HCT116 (cell line): ENCODE results near the gene CSTA.

Source experiments
- CTCF ChIP-seq, 3 experiments: fragments of 200-600 bp in 1 of 3; sonication (generic) in 1 of 3; IDR thresholded peaks in 2 of 3; conservative IDR thresholded peaks in 1 of 3; 2 replicates each; pipeline ENCODE4 v1.5.1; 2012 to 2017; ENCODE audit warnings: low read depth in 2 of 3, low read length in 2 of 3, antibody characterized with exemption in 1 of 3, borderline replicate concordance in 1 of 3, control low read depth in 1 of 3, mild to moderate bottlenecking in 1 of 3, mixed read lengths in 1 of 3, mixed run types in 1 of 3, moderate library complexity in 1 of 3; ENCODE audit not compliant: insufficient read depth in 1 of 3
- EZH2 ChIP-seq: fragments of 200-600 bp; sonication (generic); IDR thresholded peaks from 2 replicates; pipeline ENCODE4 v1.6.1; 2017; ENCODE audit warnings: antibody characterized with exemption, mixed run types

- TF ChIP-seq EZH2, result no peak
- no peak for TF ChIP-seq CTCF (IDR thresholded peaks at IDR 0.05 in 2 of 3, conservative IDR thresholded peaks at IDR 0.05 in 1 of 3; ENCODE audit: borderline replicate concordance in 1 of 3, insufficient read depth in 1 of 3, low read depth in 2 of 3, low read length in 2 of 3)
Measured at GRCh38 chr3:122362026-122362425, 37.0 kb downstream of the CSTA start.
